K562 (cell line): ENCODE data around the gene SPOUT1. TPM values are rescaled to one million over a fixed set of nuclear protein-coding genes. Genes with fewer than 3 reads are reported as not detected.

Experiments
- ATAC-seq: fragments of 200-7000 bp; cut with Tn5 transposase; 3 replicates; pipeline ENCODE4 v1.9.1; 2020; ENCODE audit warnings: moderate library complexity
- BruUV-seq: library from RNA; stranded (reverse); fragments of 400-500 nt; replicated peaks from 2 replicates; lab custom pipeline; 2021; lab: Mats Ljungman, UMichigan
- CTCF ChIA-PET: fragments of 300-600 bp; formaldehyde crosslinking; extraction: SDS; loops from one replicate; lab custom pipeline; 2021; ENCODE audit warnings: low intra/inter-chr PET ratio; lab: Yijun Ruan, JAX
- POLR2A ChIA-PET: fragments of 300-600, 350-650 bp; sonication (Branson Sonifier 250); formaldehyde crosslinking; extraction: SDS; loops from one replicate; lab custom pipeline; 2021; ENCODE audit warnings: antibody characterized with exemption, inconsistent platforms; lab: Yijun Ruan, JAX
- DNase-seq, 4 experiments: peaks; one replicate each; pipeline versions ENCODE4 v3.0.0 to v3.0.0-alpha.2; 2011 to 2018; ENCODE audit warnings: low spot score in 3 of 4, mixed read lengths in 3 of 4; ENCODE audit errors: extremely low read depth in 1 of 4
- FAIRE-seq: peaks from 2 replicates; lab custom pipeline; 2011; peaks lifted over from hg19 to GRCh38; lab: Jason Lieb, UNC
- H2AFZ ChIP-seq: 2 replicates; pipeline ENCODE4 v1.6.0; 2011; ENCODE audit warnings: low read depth, low read length, control low read depth, inconsistent platforms
- H3K27ac ChIP-seq: fragments of 200-600 bp; 3 replicates; pipeline ENCODE4 v1.8.0; 2011; ENCODE audit warnings: low read depth, mild to moderate bottlenecking, control low read depth, inconsistent platforms, low read length, moderate library complexity, mixed read lengths; ENCODE audit errors: extremely low read depth
- H3K27me3 ChIP-seq, 2 experiments: fragments of 300-600 bp in 1 of 2; 2 replicates in 1 of 2; 3 replicates in 1 of 2; pipeline versions ENCODE4 v1.6.0 to v1.8.0; 2011; ENCODE audit warnings: inconsistent platforms in 2 of 2, low read length in 2 of 2, mild to moderate bottlenecking in 1 of 2, mixed read lengths in 1 of 2, moderate library complexity in 1 of 2; ENCODE audit not compliant: control insufficient read depth in 2 of 2, insufficient read depth in 2 of 2
- H3K36me3 ChIP-seq: fragments of 300-600 bp; 3 replicates; pipeline ENCODE4 v1.8.0; 2011; ENCODE audit warnings: mild to moderate bottlenecking, low read length, inconsistent platforms; ENCODE audit not compliant: control insufficient read depth, insufficient read depth
- H3K4me1 ChIP-seq, 2 experiments: fragments of 200-600 bp in 1 of 2; replicated peaks in 1 of 2; 2 replicates in 1 of 2; 3 replicates in 1 of 2; pipeline versions ENCODE4 v1.5.1 to v1.8.0; 2011; ENCODE audit warnings: inconsistent platforms in 2 of 2, low read length in 2 of 2, mild to moderate bottlenecking in 1 of 2, mixed read lengths in 1 of 2, moderate library complexity in 1 of 2; ENCODE audit not compliant: control insufficient read depth in 2 of 2, insufficient read depth in 2 of 2
- H3K4me2 ChIP-seq: 2 replicates; pipeline ENCODE4 v1.6.1; 2011; ENCODE audit warnings: low read length, control low read depth, inconsistent platforms, mixed read lengths; ENCODE audit not compliant: insufficient read depth
- H3K4me3 ChIP-seq: fragments of 200-600 bp; sonication (generic), shearing (Covaris generic); 2 replicates; pipeline ENCODE4 v1.5.1; 2016; ENCODE audit warnings: control low read depth, inconsistent platforms
- H3K79me2 ChIP-seq: fragments of 200-600 bp; 3 replicates; pipeline ENCODE4 v1.8.0; 2011; ENCODE audit warnings: low read length, inconsistent platforms; ENCODE audit not compliant: control insufficient read depth, insufficient read depth
- H3K9ac ChIP-seq, 2 experiments: 2 replicates each; pipeline versions ENCODE4 v1.6.0 to v1.6.1; 2011; ENCODE audit warnings: low read depth in 2 of 2, low read length in 2 of 2, control low read depth in 1 of 2, inconsistent platforms in 1 of 2, mild to moderate bottlenecking in 1 of 2, mixed read lengths in 1 of 2; ENCODE audit not compliant: insufficient read depth in 1 of 2
- H3K9me1 ChIP-seq: one replicate; pipeline ENCODE4 v1.6.0; 2011; ENCODE audit warnings: inconsistent platforms, mild to moderate bottlenecking, low read length, moderate library complexity; ENCODE audit not compliant: control insufficient read depth, insufficient read depth
- H3K9me3 ChIP-seq: replicated peaks from 2 replicates; pipeline ENCODE4 v1.5.1; 2011; ENCODE audit warnings: low read depth, low read length, inconsistent platforms; ENCODE audit not compliant: control insufficient read depth, insufficient read depth
- H4K20me1 ChIP-seq: replicated peaks from 2 replicates; pipeline ENCODE4 v1.6.1; 2011; ENCODE audit warnings: low read length, inconsistent platforms, mixed read lengths; ENCODE audit not compliant: control insufficient read depth, insufficient read depth
- CBX5 ChIP-seq: IDR thresholded peaks from 2 replicates; pipeline ENCODE4 v1.6.1; 2014; ENCODE audit warnings: low read depth, borderline replicate concordance
- HDAC1 ChIP-seq, 2 experiments: fragments of 450-650 bp; IDR thresholded peaks; 2 replicates each; pipeline ENCODE4 v1.6.1; 2016 to 2017; ENCODE audit warnings: inconsistent platforms in 1 of 2, mild to moderate bottlenecking in 1 of 2, moderate library complexity in 1 of 2
- MCM7 ChIP-seq, 2 experiments: fragments of 450-650 bp; IDR thresholded peaks; 2 replicates each; pipeline ENCODE4 v1.6.1; 2016 to 2018
- MECOM ChIP-seq: fragments of 250-450 bp; sonication (Bioruptor Pico); IDR thresholded peaks from 2 replicates; pipeline ENCODE4 v1.8.0; 2022; ENCODE audit warnings: inconsistent platforms
- NELFE ChIP-seq: IDR thresholded peaks from 2 replicates; pipeline ENCODE4 v1.6.1; 2011; ENCODE audit warnings: mild to moderate bottlenecking; ENCODE audit not compliant: insufficient read depth, insufficient read length
- NFATC3 ChIP-seq: fragments of 450-650 bp; IDR thresholded peaks from 2 replicates; pipeline ENCODE4 v1.6.1; 2017; ENCODE audit warnings: mild to moderate bottlenecking
- PHF20 ChIP-seq: fragments of 450-650 bp; IDR thresholded peaks from 2 replicates; pipeline ENCODE4 v1.6.1; 2018; ENCODE audit not compliant: partially characterized antibody
- SAP30 ChIP-seq: fragments of 200-600 bp; sonication (generic); IDR thresholded peaks from 2 replicates; pipeline ENCODE4 v1.6.1; 2012; ENCODE audit warnings: borderline replicate concordance, low read depth, mild to moderate bottlenecking, moderate library complexity, low read length, control low read depth, inconsistent platforms; ENCODE audit not compliant: insufficient read depth, poor library complexity, severe bottlenecking
- SRSF7 ChIP-seq: fragments of 200-400 bp; formaldehyde crosslinking; optimal IDR thresholded peaks from 2 replicates; pipeline ENCODE3; 2017; ENCODE audit warnings: mild to moderate bottlenecking, low read depth, low read length
- SUPT5H ChIP-seq: fragments of 450-650 bp; IDR thresholded peaks from 2 replicates; pipeline ENCODE4 v1.6.1; 2016
- TEAD4 ChIP-seq, 2 experiments: sonication (generic) in 1 of 2; formaldehyde crosslinking in 1 of 2; IDR thresholded peaks; 2 replicates each; pipeline versions ENCODE4 v1.6.1 to v1.8.0; 2012 to 2022; ENCODE audit warnings: borderline replicate concordance in 1 of 2, inconsistent platforms in 1 of 2, low read length in 1 of 2, mild to moderate bottlenecking in 1 of 2, missing genetic modification reagents in 1 of 2
- TRIM28 ChIP-seq: fragments of 450-650 bp; IDR thresholded peaks from 2 replicates; pipeline ENCODE4 v1.6.1; 2017
- ZNF12 ChIP-seq: sonication (generic); formaldehyde crosslinking; IDR thresholded peaks from 2 replicates; pipeline ENCODE4 v1.4.0; 2020; ENCODE audit warnings: mild to moderate bottlenecking, missing genetic modification reagents
- ZNF165 ChIP-seq: fragments of 250-450 bp; sonication (Bioruptor Pico); IDR thresholded peaks from 2 replicates; pipeline ENCODE4 v1.4.0; 2020; ENCODE audit warnings: borderline replicate concordance
- ZNF174 ChIP-seq: fragments of 250-450 bp; sonication (Bioruptor Pico); IDR thresholded peaks from 2 replicates; pipeline ENCODE4 v1.4.0; 2020; ENCODE audit warnings: mild to moderate bottlenecking
- WGBS: fragments of 100-300 bp; shearing (Covaris generic); methylation state at CpG from one replicate; pipeline ENCODE4 v1.1.6; 2016; ENCODE audit warnings: low coverage, mixed read lengths; ENCODE audit not compliant: insufficient coverage; ENCODE audit errors: missing lambda C conversion rate; 5-methylcytosine and 5-hydroxymethylcytosine counted together
- in situ Hi-C: fragments of 300-500 bp; cut with MboI; formaldehyde crosslinking; loops from 4 replicates; pipeline ENCODE4 v1.15.0; 2018; ENCODE audit warnings: inconsistent platforms, mixed read lengths
- intact Hi-C: fragments of 100-400 bp; cut with micrococcal nuclease; formaldehyde crosslinking; loops from 2 replicates; pipeline ENCODE4 v1.14.2; 2022
- polyA plus RNA-seq, 8 experiments: library from polyadenylated mRNA; depleted of rRNA in 4 of 8; stranded (reverse) in 5 of 8; unstranded in 3 of 8; fragments of >200 nt; fragmentation: Nextera tagmentation in 2 of 8; fragmentation: Illumina TruSeq in 1 of 8; extraction: Ambion mirVana in 2 of 8; extraction: Trizol in 1 of 8; gene quantifications; 2 replicates each; pipeline versions ENCODE4 v1.2.1 to v1.2.3, GENCODE V29; 2011 to 2014; ENCODE audit warnings: inconsistent platforms in 1 of 8, missing spikeins in 1 of 8
- total RNA-seq, 7 experiments: library from RNA; depleted of rRNA in 6 of 7; stranded (reverse); fragments of >200 nt in 6 of 7; fragmentation: Illumina TruSeq in 2 of 7; extraction: Trizol in 2 of 7; gene quantifications; 2 replicates each; pipeline versions ENCODE4 v1.2.1 to v1.2.3, GENCODE V29; 2011 to 2021; ENCODE audit warnings: low replicate concordance in 1 of 7
- TF ChIP-seq, protein P1 (sequence below): fragments of 450-650 bp; IDR thresholded peaks from 2 replicates; pipeline ENCODE4 v1.6.1; 2018; ENCODE audit not compliant: partially characterized antibody

The SPOUT1 gene
- total and polyA plus RNA-seq, 9 of the 15 experiments (the other 6 are each of a cell fraction or from before 2014, with no cell fraction given), result 10.6 to 121 (median 37.4) TPM

DNA sequence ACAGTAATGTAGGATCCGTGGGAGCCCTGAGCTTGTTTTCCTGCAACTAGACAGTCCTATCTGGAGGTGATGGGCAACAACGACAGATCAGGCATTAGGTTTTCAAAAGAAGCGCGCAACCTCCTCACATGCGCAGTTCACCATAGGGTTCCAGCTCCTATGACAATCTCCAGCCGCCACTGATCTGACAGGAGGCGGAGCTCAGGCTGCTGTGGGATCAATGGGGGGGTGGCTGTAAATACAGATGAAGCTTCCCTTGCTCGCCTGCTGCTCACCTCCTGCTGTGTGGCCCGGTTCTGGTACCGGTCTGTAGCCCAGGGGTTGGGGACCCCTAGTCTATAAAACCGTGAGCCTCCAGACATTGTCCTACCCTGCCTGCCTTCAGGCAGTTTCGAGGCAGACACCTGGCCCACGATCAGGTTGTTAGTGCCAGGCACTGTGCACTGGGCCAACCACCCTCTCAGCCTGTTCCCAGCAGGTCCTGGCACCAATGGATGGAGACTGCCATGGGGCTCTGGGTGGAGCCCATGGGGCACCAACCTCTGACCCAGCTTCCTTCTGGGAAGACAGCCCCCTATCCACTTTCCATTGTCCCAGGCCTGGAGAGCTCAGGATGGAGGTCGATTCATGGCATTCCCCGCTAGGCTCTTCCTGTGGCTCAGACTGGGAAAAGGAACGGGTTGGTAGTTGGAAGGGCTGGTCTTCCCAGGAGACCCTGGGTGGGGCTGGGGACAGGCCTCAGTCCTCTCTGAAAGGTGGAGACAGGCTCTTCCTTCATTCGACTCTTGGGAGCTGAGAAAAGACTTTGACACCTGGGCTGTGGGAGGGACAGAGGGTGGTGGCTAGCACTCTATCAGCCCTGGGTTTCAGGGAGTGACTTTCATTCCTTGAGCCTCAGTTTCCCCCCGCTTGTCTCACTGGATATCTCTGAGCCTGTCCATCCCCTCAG, 9.6 kb downstream of the SPOUT1 start:
- 19% methylated on average over 18 of the region's 18 CpGs for WGBS
- Histone ChIP-seq H3K79me2 (peaks cover 20% of the 10 kb centered on the region), H3K4me2 (peak overlapping the region; percentile 98), H2AFZ (no peak overlapping the region), H3K9ac (peak overlapping the region; percentile 70 to 99), H3K4me3 (peak overlapping the region; percentile 70; the same call in 1 of the 2 replicates), H4K20me1 (peaks cover 14% of the 10 kb centered on the region), H3K27me3 (no peaks in the 10 kb centered on the region), H3K9me1 (no peaks in the 10 kb centered on the region), H3K27ac (no peak overlapping the region; the same call in 2 of the 3 replicates), H3K36me3 (peaks cover 51% of the 10 kb centered on the region), H3K4me1 (peaks cover 4 to 60% of the 10 kb centered on the region in 2 experiments; a peak in 3 of 5 replicates), H3K9me3 (no peaks in the 10 kb centered on the region)
- CTCF ChIA-PET, result interaction anchor here (0.6 kb wide), 1 partner anchor 42 kb away, joined by 3 read pairs; no protein-coding TSS in a partner anchor
- peak; percentile 77 for ATAC-seq
- TSS peak; percentile 78 for BruUV-seq
- POLR2A ChIA-PET, result interaction anchor here (0.6 to 3.9 kb wide), 10 partner anchors 9 to 108 kb away, joined by 3 to 48 read pairs (median 3); partner anchors contain the start of gene SPOUT1
- intact Hi-C loops, result loop anchor here (5.0 kb wide), 2 partner anchors 42 to 58 kb away; no protein-coding TSS in a partner anchor
- peak; percentile 100 for FAIRE-seq
- DNase-seq, result peak in 3 of 4 experiments; percentile 44 to 89 (median 77)
- in situ Hi-C loops, result no loop called here
- TF ChIP-seq SUPT5H (peak; percentile 38; the same call in 1 of the 2 replicates), SAP30 (peak; percentile 71), TEAD4 (IDR thresholded peaks at IDR 0.05; ENCODE audit: low read length) (no peak), TEAD4 (CRISPR knock-in tag; IDR thresholded peaks at IDR 0.05; ENCODE audit: borderline replicate concordance) (no peak), PHF20 (no peak), MECOM (CRISPR knock-in tag) (no peak), SRSF7 (no peak), HDAC1 (IDR thresholded peaks at IDR 0.05) (peak in 1 of 2 experiments; percentile 61; a peak in 2 of 4 replicates), NFATC3 (no peak), ZNF12 (no peak), MCM7 (IDR thresholded peaks at IDR 0.05) (no peak), ZNF174 (no peak), CBX5 (no peak), TRIM28 (no peak), NELFE (no peak), ZNF165 (CRISPR knock-in tag) (no peak)
- TF ChIP-seq, protein P1, sequence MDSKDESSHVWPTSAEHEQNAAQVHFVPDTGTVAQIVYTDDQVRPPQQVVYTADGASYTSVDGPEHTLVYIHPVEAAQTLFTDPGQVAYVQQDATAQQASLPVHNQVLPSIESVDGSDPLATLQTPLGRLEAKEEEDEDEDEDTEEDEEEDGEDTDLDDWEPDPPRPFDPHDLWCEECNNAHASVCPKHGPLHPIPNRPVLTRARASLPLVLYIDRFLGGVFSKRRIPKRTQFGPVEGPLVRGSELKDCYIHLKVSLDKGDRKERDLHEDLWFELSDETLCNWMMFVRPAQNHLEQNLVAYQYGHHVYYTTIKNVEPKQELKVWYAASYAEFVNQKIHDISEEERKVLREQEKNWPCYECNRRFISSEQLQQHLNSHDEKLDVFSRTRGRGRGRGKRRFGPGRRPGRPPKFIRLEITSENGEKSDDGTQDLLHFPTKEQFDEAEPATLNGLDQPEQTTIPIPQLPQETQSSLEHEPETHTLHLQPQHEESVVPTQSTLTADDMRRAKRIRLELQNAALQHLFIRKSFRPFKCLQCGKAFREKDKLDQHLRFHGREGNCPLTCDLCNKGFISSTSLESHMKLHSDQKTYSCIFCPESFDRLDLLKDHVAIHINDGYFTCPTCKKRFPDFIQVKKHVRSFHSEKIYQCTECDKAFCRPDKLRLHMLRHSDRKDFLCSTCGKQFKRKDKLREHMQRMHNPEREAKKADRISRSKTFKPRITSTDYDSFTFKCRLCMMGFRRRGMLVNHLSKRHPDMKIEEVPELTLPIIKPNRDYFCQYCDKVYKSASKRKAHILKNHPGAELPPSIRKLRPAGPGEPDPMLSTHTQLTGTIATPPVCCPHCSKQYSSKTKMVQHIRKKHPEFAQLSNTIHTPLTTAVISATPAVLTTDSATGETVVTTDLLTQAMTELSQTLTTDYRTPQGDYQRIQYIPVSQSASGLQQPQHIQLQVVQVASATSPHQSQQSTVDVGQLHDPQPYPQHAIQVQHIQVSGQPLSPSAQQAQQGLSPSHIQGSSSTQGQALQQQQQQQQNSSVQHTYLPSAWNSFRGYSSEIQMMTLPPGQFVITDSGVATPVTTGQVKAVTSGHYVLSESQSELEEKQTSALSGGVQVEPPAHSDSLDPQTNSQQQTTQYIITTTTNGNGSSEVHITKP, result peak; percentile 16
